Liver (tissue), 9 donors: ENCODE measurements around the gene PSMB2. TPM values are rescaled to one million over a fixed set of nuclear protein-coding genes. Genes with fewer than 3 reads are reported as not detected.

Source experiments
- DNase-seq: peaks from one replicate; pipeline ENCODE4 v3.0.0-alpha.2; 2017; ENCODE audit warnings: low spot score
- H3K27ac ChIP-seq, 2 donors: one replicate each; pipeline ENCODE4 v1.7.0; 2013; ENCODE audit warnings: inconsistent platforms in 2 of 2, low read length in 2 of 2, control low read depth in 1 of 2, low read depth in 1 of 2, mild to moderate bottlenecking in 1 of 2
- H3K27me3 ChIP-seq, 4 donors: one replicate each; pipeline versions ENCODE4 v1.6.1 to v1.7.0; 2013; ENCODE audit warnings: low read length in 3 of 4, inconsistent platforms in 1 of 4, mild to moderate bottlenecking in 1 of 4, moderate library complexity in 1 of 4; ENCODE audit not compliant: control insufficient read depth in 4 of 4, insufficient read depth in 4 of 4
- H3K36me3 ChIP-seq, 4 donors: one replicate each; pipeline versions ENCODE4 v1.6.1 to v1.7.0; 2013; ENCODE audit warnings: low read length in 3 of 4, mild to moderate bottlenecking in 3 of 4, low read depth in 1 of 4, moderate library complexity in 1 of 4; ENCODE audit not compliant: control insufficient read depth in 4 of 4, insufficient read depth in 3 of 4
- H3K4me1 ChIP-seq, 4 donors: one replicate each; pipeline versions ENCODE4 v1.6.1 to v1.7.0; 2013; ENCODE audit warnings: low read length in 3 of 4, mild to moderate bottlenecking in 3 of 4, moderate library complexity in 1 of 4; ENCODE audit not compliant: control insufficient read depth in 4 of 4, insufficient read depth in 4 of 4
- H3K4me3 ChIP-seq, 3 donors: one replicate each; pipeline versions ENCODE4 v1.6.1 to v1.7.0; 2013; ENCODE audit warnings: low read length in 3 of 3, control low read depth in 1 of 3, low read depth in 1 of 3, mild to moderate bottlenecking in 1 of 3
- H3K9ac ChIP-seq, 2 donors: one replicate each; pipeline ENCODE4 v1.7.0; 2013; ENCODE audit warnings: low read length in 2 of 2, mild to moderate bottlenecking in 2 of 2, moderate library complexity in 2 of 2, control low read depth in 1 of 2, low read depth in 1 of 2
- H3K9me3 ChIP-seq, 4 donors: one replicate each; pipeline versions ENCODE4 v1.6.1 to v1.7.0; 2013; ENCODE audit warnings: low read length in 3 of 4; ENCODE audit not compliant: control insufficient read depth in 4 of 4
- ATF3 ChIP-seq: IDR thresholded peaks from 2 replicates; pipeline ENCODE4 v1.6.1; 2016; ENCODE audit warnings: antibody characterized with exemption
- EGR1 ChIP-seq, 2 donors: IDR thresholded peaks; 2 replicates each; pipeline ENCODE4 v1.6.1; 2016 to 2018; ENCODE audit warnings: antibody characterized with exemption in 2 of 2, low read depth in 2 of 2
- FOXA1 ChIP-seq: IDR thresholded peaks from 2 replicates; pipeline ENCODE4 v1.6.1; 2016; ENCODE audit warnings: antibody characterized with exemption
- FOXA2 ChIP-seq: IDR thresholded peaks from 2 replicates; pipeline ENCODE4 v1.6.1; 2016; ENCODE audit warnings: antibody characterized with exemption
- GABPA ChIP-seq, 2 donors: IDR thresholded peaks in 1 of 2; conservative IDR thresholded peaks in 1 of 2; 2 replicates each; pipeline ENCODE4 v1.6.1; 2016; ENCODE audit warnings: antibody characterized with exemption in 2 of 2, mild to moderate bottlenecking in 1 of 2, moderate library complexity in 1 of 2
- HNF4A ChIP-seq, 2 donors: conservative IDR thresholded peaks; 2 replicates each; pipeline ENCODE4 v1.6.1; 2016; ENCODE audit warnings: antibody characterized with exemption in 2 of 2, mild to moderate bottlenecking in 2 of 2
- NR2F2 ChIP-seq: IDR thresholded peaks from 2 replicates; pipeline ENCODE4 v1.6.1; 2016; ENCODE audit warnings: antibody characterized with exemption
- RAD21 ChIP-seq, 2 donors: IDR thresholded peaks; 2 replicates each; pipeline ENCODE4 v1.6.1; 2016; ENCODE audit warnings: antibody characterized with exemption in 2 of 2, mild to moderate bottlenecking in 2 of 2
- RXRA ChIP-seq, 2 donors: IDR thresholded peaks; 2 replicates each; pipeline ENCODE4 v1.6.1; 2017 to 2018; ENCODE audit warnings: antibody characterized with exemption in 2 of 2, mild to moderate bottlenecking in 1 of 2
- SP1 ChIP-seq: IDR thresholded peaks from 2 replicates; pipeline ENCODE4 v1.6.1; 2018; ENCODE audit warnings: antibody characterized with exemption, mild to moderate bottlenecking
- TAF1 ChIP-seq: conservative IDR thresholded peaks from 2 replicates; pipeline ENCODE4 v1.6.1; 2016; ENCODE audit warnings: antibody characterized with exemption, mild to moderate bottlenecking
- YY1 ChIP-seq: IDR thresholded peaks from 2 replicates; pipeline ENCODE4 v1.6.1; 2016; ENCODE audit warnings: antibody characterized with exemption, mild to moderate bottlenecking
- WGBS: extraction: QIAGEN DNeasy Blood & Tissue Kit; methylation state at CpG from one replicate; pipeline ENCODE4 v1.1.7; 2013; 5-methylcytosine and 5-hydroxymethylcytosine counted together
- polyA plus RNA-seq, 2 donors: library from polyadenylated mRNA; stranded (reverse) in 1 of 2; unstranded in 1 of 2; fragments of 200-250 nt in 1 of 2; fragments of >200 nt in 1 of 2; fragmentation: Nextera tagmentation in 1 of 2; extraction: Ambion mirVana in 1 of 2; gene quantifications; one replicate each; pipeline versions ENCODE4 v1.2.1 to v1.2.3, GENCODE V29; 2013 to 2015
- total RNA-seq, 2 donors: library from RNA; depleted of rRNA; stranded (reverse); fragments of >200 nt; gene quantifications; one replicate each; pipeline ENCODE4 v1.2.3, GENCODE V29; 2014
- TF ChIP-seq, protein P1 (sequence below): IDR thresholded peaks from 2 replicates; pipeline ENCODE4 v1.6.1; 2016; ENCODE audit warnings: antibody characterized with exemption, mild to moderate bottlenecking
- TF ChIP-seq, protein P2 (sequence below): IDR thresholded peaks from 2 replicates; pipeline ENCODE4 v1.6.1; 2016; ENCODE audit warnings: antibody characterized with exemption
- TF ChIP-seq, protein P3 (sequence below): fragments of 150-350 bp; IDR thresholded peaks from 2 replicates; pipeline ENCODE4 v1.5.1; 2017; ENCODE audit warnings: improper control_type of control experiment, low read depth, low read length; ENCODE audit not compliant: missing input control
- donor health status: healthy.
- donor health status: healthy.
- donor health status: healthy.
- donor health status: healthy.
- donor health status: healthy.

PSMB2 gene
- total and polyA plus RNA-seq, 4 donors = 19.1 to 76.6 (median 40.8) TPM

DNA sequence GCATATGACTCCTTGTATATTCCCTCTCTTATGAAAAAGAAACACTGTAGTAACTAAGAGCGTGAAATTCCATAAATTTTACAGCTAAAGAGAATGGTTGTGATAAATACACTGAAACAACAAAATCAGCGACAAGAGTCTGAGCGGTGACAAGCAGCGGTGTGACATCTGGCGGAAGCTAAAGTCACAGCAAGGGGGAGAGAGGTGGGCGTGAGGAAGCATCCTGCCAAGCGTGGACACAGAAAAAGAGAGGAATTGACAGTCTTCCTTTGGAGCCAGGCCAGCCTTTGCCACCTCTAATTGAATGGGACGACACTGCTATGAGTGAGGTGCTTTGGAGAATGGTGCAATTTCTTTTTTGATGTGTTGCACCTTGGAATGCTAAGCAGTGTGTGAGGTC lies 25.9 kb downstream of the PSMB2 start:
- TF ChIP-seq RXRA (IDR thresholded peaks at IDR 0.05) (no peak), RAD21 (IDR thresholded peaks at IDR 0.05) (no peak), TAF1 (no peak), FOXA2 (no peak), ATF3 (no peak), FOXA1 (no peak), HNF4A (conservative IDR thresholded peaks at IDR 0.05) (no peak)
- TF ChIP-seq, protein P1, sequence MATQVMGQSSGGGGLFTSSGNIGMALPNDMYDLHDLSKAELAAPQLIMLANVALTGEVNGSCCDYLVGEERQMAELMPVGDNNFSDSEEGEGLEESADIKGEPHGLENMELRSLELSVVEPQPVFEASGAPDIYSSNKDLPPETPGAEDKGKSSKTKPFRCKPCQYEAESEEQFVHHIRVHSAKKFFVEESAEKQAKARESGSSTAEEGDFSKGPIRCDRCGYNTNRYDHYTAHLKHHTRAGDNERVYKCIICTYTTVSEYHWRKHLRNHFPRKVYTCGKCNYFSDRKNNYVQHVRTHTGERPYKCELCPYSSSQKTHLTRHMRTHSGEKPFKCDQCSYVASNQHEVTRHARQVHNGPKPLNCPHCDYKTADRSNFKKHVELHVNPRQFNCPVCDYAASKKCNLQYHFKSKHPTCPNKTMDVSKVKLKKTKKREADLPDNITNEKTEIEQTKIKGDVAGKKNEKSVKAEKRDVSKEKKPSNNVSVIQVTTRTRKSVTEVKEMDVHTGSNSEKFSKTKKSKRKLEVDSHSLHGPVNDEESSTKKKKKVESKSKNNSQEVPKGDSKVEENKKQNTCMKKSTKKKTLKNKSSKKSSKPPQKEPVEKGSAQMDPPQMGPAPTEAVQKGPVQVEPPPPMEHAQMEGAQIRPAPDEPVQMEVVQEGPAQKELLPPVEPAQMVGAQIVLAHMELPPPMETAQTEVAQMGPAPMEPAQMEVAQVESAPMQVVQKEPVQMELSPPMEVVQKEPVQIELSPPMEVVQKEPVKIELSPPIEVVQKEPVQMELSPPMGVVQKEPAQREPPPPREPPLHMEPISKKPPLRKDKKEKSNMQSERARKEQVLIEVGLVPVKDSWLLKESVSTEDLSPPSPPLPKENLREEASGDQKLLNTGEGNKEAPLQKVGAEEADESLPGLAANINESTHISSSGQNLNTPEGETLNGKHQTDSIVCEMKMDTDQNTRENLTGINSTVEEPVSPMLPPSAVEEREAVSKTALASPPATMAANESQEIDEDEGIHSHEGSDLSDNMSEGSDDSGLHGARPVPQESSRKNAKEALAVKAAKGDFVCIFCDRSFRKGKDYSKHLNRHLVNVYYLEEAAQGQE = no peak
- TF ChIP-seq, protein P2, sequence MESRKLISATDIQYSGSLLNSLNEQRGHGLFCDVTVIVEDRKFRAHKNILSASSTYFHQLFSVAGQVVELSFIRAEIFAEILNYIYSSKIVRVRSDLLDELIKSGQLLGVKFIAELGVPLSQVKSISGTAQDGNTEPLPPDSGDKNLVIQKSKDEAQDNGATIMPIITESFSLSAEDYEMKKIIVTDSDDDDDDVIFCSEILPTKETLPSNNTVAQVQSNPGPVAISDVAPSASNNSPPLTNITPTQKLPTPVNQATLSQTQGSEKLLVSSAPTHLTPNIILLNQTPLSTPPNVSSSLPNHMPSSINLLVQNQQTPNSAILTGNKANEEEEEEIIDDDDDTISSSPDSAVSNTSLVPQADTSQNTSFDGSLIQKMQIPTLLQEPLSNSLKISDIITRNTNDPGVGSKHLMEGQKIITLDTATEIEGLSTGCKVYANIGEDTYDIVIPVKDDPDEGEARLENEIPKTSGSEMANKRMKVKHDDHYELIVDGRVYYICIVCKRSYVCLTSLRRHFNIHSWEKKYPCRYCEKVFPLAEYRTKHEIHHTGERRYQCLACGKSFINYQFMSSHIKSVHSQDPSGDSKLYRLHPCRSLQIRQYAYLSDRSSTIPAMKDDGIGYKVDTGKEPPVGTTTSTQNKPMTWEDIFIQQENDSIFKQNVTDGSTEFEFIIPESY = no peak
- DNase-seq = no peak
- 90% methylated on average over 8 of the region's 8 CpGs for WGBS

GRCh38 chr1:35611655-35612054 lies 29.7 kb downstream of the PSMB2 start:
- H3K27ac ChIP-seq = no peak overlapping the region
- H3K4me3 ChIP-seq = no peak overlapping the region
- no peaks in the 10 kb centered on the region for H3K9me3 ChIP-seq
- no peak overlapping the region for H3K9ac ChIP-seq
- H3K4me1 ChIP-seq = no peaks in the 10 kb centered on the region
- no peaks in the 10 kb centered on the region for H3K27me3 ChIP-seq
- no peak for TF ChIP-seq ATF3
- no peak for TF ChIP-seq HNF4A (conservative IDR thresholded peaks at IDR 0.05)
- no peak for TF ChIP-seq EGR1 (IDR thresholded peaks at IDR 0.05; ENCODE audit: low read depth in 2 of 2)
- no peak for TF ChIP-seq NR2F2
- TF ChIP-seq, protein P3, sequence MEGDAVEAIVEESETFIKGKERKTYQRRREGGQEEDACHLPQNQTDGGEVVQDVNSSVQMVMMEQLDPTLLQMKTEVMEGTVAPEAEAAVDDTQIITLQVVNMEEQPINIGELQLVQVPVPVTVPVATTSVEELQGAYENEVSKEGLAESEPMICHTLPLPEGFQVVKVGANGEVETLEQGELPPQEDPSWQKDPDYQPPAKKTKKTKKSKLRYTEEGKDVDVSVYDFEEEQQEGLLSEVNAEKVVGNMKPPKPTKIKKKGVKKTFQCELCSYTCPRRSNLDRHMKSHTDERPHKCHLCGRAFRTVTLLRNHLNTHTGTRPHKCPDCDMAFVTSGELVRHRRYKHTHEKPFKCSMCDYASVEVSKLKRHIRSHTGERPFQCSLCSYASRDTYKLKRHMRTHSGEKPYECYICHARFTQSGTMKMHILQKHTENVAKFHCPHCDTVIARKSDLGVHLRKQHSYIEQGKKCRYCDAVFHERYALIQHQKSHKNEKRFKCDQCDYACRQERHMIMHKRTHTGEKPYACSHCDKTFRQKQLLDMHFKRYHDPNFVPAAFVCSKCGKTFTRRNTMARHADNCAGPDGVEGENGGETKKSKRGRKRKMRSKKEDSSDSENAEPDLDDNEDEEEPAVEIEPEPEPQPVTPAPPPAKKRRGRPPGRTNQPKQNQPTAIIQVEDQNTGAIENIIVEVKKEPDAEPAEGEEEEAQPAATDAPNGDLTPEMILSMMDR = no peak
- no peak for TF ChIP-seq FOXA1
- TF ChIP-seq, protein P2 = no peak
- no peak for TF ChIP-seq SP1
- TF ChIP-seq RAD21 (IDR thresholded peaks at IDR 0.05) = no peak
- TF ChIP-seq RXRA (IDR thresholded peaks at IDR 0.05) = no peak
- no peak for TF ChIP-seq YY1
- no peak for TF ChIP-seq FOXA2
- TF ChIP-seq GABPA (IDR thresholded peaks at IDR 0.05 in 1 of 2, conservative IDR thresholded peaks at IDR 0.05 in 1 of 2) = no peak
- 98% methylated on average over 7 of the region's 7 CpGs for WGBS
- no peak for DNase-seq
- peaks cover 12 to 44% (median 27%) of the 10 kb centered on the region in 4 donors for H3K36me3 ChIP-seq

More for the DNA sequence above, 25.9 kb downstream of the PSMB2 start:
- no peaks in the 10 kb centered on the region for H3K27me3 ChIP-seq
- peaks cover 4 to 27% (median 17%) of the 10 kb centered on the region in 4 donors for H3K36me3 ChIP-seq
- H3K4me1 ChIP-seq = no peaks in the 10 kb centered on the region
- H3K9ac ChIP-seq = no peak overlapping the region
- no peaks in the 10 kb centered on the region for H3K9me3 ChIP-seq
- no peak overlapping the region for H3K4me3 ChIP-seq
- no peak overlapping the region for H3K27ac ChIP-seq
